MV-4-11 (cell line): Measurements from ENCODE around the gene LRSAM1.

Source experiments
- DNase-seq: peaks from one replicate; lab custom pipeline; 2025; lab: John Stamatoyannopoulos, UW

The LRSAM1 gene

DNA sequence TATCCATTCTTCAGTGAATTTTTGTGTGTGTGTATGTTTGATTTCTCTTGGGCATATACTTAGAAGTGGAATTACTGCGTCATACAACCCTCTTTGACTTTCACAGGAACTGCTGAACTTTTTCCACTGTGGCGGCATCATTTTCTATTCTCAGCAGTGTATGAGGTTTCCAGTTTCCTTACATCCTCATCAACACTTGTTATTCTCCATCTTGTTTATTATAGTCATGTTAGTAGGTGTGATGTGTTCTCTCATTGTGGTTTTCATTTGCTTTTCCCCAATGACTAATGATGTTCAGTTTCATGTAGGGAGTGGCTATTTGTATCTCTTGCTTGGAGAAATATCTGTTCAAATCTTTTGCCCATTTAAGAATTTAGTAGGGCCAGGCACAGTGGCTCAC is 24.6 kb upstream of the LRSAM1 start:
- DNase-seq = no peak

DNA sequence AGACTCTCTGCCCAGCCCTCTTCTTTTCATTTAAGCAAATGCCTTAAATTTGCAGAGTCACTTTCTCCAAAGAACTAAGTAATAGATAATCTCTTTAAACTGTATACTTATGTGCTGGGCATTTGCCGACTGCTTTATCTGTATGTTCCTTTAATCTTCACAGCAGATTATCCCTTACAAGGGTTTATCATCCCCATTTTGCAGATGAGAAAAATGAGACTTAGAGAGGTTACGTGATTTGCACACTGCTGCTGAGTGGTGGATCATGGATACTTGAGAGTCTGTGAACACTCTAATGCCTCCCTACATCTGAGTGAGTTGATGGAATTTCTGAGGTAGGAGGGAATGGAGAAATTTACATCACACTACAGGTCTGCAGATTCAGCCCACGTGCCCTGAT is 23.0 kb upstream of the LRSAM1 start:
- no peak for DNase-seq

DNA sequence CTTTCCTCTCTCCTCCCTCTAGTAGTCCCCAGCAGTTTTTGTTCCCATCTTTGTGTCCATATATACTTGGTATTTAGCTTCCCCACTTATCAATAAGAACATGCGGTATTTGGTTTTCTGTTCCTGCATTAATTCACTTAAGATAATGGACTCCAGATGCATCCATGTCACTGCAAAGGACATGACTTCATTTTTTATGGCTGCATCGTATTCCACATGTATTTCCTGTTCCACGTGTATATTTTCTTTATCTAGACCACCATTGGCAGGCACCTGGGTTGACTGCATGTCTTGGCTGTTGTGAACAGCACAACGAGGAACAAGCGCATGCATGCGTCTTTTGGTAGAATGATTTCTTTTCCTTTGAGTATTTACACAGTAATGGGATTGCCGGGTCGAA is 20.9 kb upstream of the LRSAM1 start:
- DNase-seq = no peak

DNA sequence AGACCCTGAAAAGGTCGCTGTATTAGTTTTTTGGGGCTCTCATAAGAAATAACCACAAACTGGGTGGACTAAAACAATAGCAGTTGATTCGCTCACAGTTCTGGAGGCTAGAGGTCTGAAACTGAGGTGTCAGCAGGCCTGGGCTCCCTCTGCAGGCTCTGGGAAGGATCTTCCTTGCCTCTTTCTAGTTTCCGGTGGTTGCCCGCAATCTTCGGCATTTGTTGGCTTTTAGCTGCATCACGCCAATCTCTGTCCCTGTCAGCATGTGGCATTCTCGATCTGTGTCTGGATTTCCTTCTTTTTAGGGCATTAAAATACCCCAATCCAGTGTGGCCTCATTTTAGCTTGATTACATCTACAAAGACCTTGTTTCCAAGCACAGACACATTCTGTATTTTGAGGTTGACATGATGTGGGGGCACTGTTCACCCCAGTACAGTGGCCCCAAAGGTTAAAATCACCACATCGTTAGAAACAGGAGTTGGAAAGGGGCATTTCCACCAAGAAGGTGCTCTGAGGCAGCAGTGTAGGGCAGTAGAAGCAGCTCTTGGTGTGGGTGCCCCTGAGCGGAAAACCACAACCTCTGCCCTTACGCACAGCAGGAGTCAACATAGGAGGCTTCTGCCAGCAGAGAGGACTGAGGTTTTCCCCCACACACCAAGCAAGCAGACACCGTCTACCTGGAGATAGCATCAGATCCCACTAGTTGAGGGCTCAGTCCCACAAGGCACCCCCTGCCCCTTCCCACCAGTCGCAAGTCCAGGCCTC is 13.6 kb upstream of the LRSAM1 start:
- DNase-seq = no peak

DNA sequence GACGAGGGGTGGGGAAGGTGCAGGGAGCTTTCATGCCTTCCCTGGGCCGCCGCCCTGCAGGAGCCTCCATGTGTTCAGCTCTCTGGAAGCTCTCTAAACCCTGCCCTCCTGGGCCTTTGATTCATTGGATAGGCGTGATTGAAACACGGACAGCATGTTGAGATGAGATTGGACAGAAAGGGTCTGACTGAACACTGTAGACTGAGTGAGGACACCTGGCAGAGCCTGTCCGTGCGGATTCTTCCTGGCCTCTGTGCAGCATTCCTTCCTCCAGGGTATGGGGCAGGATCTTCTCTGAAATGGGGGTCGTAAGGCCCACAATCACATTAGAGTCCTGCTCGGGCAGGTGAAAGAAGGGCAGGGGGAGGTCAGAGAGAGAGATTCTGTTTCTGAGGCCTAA is 12.9 kb upstream of the LRSAM1 start:
- DNase-seq = no peak

DNA sequence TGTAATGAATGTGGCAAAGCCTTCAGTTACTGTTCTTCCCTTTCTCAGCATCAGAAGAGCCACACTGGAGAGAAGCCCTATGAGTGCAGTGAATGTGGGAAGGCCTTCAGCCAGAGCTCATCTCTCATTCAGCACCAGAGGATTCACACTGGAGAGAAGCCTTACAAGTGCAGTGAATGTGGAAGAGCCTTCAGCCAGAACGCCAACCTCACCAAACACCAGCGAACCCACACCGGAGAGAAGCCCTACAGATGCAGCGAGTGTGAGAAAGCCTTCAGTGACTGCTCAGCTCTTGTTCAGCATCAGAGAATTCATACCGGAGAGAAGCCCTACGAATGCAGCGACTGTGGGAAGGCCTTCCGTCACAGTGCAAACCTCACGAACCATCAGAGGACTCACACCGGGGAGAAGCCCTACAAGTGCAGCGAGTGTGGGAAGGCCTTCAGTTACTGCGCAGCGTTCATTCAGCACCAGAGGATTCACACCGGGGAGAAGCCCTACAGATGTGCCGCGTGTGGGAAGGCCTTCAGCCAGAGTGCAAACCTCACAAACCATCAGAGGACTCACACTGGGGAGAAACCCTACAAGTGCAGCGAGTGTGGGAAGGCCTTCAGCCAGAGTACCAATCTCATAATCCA is 6.9 kb upstream of the LRSAM1 start:
- peak; percentile 43 for DNase-seq

DNA sequence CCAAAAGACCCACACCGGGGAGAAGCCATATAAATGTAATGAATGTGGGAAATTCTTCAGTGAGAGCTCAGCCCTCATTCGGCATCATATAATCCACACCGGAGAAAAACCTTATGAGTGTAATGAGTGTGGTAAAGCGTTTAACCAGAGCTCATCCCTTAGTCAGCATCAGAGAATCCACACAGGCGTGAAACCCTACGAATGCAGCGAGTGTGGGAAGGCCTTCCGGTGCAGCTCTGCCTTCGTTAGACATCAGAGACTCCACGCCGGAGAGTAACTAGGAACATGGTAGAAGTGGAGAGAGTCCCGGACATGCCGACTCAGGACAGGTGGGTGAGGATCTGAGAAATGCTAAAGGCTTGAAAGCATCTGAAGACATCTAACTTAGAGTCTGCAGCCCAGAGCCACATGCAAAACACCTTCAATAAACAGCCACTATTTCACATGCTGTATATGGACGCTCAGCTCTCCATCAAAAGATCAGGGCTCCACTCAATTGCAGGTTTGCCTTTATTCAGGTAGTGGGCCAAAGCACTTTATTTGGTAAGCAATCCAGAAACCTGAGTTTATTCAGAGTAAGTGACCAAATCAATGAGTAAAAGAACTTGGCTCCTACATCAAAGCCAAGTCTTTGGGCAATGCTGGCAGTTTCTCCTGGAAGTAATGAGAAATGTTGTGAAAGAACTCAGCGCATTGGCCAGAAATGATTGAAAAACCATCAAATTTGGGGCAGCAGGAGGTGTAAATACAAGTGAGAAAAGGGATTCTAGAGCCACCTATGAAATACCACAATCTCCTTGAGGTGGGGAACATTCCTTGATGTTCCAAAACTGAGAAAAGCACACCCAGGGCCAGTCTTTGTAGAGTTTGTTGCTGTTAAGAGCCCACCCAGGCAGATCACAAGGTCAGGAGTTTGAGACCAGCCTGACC is 6.1 kb upstream of the LRSAM1 start:
- DNase-seq = peak; percentile 53

DNA sequence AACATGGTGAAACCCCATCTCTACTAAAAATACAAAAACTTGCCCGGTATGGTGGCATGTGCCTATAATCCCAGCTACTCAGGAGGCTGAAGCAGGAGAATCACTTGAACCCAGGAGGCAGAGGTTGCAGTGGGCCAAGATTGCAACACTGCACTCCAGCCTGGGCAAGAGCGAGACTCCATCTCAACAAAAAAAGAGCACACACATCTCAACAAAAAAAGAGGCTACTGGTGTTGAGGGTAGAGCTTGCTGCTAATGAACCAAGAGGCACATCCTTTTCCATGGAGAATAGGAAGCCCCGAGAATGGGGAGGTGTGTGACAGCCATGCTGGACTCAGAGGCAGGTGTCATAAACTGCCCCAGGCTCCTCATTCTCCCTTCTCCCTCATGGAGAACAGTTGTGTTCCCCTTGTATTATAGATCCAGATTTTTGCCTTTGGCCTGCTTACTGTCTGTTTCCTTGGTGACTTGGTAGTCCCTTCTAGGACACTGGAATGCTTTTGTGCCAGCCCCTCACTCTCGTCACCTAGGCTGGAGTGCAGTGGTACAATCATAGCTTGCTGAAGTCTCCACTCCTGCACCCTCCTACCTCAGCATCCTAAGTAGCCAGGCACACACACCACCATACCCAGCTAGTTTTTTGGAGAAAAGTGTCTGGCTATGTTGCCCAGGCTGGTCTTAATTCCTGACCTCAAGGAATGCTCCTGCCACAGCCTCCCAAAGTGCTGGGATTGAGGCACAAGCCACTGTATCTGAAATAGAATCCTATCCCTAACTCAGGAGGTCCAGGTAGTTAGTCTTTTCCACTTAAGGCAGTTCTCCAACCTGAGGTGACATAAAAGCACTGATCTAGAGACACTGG is 5.2 kb upstream of the LRSAM1 start:
- DNase-seq = peak; percentile 52

DNA sequence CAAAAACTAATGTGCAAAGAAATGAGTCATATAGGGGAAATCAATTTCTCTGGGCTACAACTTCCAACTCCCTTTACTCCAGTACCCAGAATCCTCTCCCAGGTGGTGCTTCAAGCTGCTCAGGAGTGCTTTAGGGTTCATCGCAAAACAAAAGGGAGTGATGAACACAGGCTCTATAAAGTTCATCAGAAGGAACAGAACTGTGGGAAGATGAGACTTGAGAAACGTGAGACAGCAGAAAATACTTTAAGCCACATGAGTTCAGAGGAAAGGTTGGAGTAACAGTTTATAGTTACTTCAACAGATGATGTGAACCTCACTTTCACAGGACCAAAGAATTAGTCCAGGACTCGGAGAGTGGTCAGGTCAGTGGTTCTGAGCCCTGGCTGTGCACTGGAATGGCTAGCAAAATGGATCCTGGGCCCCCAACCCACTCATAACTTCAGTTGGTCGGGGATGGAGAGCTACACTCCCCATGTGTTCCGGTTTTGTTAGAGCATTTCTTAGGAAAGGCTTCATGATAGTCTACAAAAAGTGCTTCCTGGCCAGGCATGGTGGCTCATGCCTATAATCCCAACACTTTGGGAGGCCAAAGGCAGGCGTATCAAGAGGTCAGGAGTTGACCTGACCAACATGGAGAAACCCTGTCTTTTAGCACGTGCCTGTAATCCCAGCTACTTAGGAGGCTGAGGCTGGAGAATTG is 4.4 kb upstream of the LRSAM1 start:
- no peak for DNase-seq

DNA sequence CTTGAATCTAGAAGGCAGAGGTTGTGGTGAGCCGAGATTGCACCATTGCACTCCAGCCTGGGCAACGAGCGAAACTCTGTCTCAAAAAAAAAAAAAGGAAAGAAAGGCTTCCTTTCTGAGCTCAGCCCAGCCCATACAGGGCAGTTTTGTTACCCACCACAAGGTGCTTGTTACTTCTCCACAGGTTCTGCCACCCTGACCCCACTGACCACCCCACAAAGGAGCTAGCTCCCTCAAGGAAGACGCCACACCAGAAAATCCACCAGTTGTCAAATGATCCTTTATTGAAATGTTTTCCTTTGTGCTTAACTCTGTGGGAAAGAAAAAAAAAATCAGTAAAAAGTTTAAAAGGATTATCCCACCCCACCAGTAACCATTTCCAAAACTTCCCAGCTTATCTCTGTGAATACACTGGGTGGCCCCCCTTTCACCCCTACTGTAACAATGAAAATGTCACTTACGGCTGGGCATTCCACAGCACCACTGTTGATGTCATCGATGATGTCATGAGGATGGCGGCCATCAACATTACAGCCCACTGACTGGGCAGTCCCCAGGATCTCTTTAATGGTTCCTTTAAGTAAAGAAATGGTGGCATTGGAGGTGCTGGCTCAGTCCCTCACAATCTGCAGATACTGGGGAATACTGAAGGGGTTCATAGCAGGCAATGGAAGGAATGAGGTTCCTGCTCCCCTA is 3.7 kb upstream of the LRSAM1 start:
- DNase-seq = peak; percentile 47

DNA sequence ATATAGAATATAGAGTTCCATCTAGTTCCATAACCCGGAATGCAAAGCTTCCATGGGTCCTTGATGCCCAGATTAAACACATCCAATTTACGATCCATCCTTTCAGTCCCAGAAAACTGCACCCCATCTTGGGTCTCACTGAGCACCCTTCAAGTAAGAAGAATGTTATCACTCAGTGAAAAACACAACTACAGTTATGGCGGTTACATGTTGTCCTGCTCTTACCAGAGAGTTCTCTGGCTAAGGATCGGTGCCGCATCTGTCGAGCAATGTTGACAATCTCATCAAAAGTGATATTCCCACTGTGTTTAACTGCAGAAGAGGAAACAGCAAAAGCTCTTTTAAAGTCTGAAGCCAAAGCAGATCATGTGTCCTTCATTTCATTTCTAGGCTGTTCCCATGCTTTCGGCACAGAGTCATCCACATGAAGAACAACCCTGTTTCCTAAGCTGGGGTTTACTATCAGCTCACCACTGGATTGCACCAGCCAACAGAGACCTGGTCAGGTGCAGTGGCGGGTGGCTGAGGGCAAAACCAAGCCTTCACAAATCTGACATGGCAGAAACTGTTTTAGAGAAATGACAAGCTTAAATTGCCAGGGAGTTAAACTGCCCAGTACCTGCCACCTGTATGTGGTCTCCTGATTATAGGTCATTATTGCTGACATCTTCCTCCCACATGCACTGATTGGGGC is 3.1 kb upstream of the LRSAM1 start:
- no peak for DNase-seq

DNA sequence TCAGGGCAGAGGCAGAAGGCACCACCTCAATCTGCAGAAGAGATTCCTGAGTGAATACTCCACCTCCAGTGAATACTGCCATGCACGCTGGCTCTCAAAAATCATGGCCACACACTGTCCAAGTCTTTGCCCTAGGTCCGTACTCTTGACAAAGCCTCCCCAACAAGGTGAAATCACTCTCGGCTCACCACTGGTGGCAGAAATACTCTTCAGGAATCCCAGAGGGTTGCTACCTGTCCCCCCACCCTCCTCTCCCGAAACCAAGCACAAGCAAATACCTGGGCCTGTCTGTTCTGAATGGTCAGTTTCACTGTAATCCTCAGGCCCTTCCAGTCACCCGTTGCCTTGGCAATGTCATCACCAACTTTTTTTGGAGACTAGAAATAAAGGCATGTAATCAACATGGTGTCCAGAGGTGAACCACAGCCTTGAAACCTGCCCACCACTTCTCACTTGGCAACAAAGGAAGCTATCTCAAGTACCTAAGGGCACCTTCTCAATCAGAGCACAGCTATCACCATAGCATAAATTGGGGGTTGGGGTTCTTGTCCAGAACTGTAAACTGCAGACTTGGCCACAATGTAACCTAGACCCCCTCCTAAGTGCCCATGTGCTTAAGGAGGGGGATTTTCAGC is 1.9 kb upstream of the LRSAM1 start:
- DNase-seq = no peak

DNA sequence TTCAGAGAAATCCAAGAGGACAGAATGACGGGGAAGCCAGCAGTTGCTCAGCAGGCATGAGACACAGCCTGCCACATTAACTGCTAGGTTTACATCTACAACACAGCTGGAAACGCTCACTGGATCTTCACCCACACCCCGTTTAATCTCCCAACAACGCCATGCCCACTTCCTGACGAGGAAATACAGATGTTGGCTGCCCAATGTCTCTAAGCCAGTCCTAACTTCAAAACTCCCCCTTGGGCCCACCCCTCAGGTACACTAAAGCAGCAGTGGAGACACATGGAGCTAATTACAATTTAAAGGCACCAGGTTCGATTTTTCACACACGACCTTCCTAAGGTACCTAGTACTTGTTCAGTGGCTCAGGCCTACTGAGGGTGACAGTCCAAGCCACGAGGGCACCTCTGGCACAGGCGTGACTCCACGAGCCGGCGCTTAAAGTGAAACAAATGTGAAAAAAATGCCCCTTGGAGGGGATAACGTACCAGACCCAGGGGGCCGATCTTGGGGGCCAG is 1.0 kb upstream of the LRSAM1 start:
- no peak for DNase-seq

DNA sequence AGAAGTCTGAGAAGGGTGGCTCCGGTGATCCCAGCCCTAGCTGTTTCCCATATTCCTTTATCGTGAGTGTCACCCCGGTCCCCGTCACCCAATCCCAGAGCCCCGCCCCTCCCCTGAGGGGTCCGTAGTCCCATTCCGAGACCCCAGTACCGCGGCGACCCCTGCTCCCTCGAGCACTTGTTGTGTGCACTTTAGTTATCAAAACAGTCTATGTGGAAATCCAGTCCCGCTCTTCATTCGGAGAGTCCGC is 223 bp downstream of the LRSAM1 start:
- no peak for DNase-seq

DNA sequence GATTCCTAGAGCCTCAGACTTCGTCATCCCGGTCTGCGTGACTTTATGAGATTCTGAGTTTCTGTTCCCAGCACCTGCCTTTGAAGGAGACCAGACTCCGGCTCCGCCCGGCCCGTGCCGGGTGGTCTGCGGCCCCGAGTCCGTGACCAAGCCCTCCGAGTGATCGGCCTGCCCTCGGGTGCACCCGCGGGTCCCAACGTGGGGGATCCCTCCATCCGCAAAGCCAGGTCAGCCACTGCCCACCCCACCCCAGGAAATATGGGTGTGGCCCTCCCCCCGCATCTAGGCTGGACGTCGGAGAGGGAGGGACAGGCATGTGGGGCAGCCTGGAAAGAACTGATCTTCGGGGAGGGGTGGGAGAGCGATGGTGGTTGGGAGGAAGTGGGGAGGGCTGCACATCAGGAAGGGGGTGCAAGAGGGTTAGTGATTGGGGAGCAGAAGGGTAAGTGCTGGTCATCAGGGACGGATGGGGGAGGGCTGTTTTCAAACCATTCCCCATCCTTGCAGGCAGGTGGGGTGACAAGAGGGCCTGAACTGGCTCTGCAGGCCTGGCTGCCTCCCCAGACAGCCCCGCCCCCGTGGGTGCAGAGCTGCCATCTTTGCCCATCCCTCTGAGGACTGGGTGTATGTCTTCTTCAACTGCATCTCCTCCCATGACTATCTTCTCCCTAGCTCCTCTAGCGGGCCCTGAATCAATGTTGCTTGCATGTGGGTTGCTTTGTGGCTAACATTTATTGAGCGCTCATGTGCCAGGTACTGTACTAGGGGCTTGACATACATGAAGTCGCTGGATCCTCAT is 747 bp downstream of the LRSAM1 start:
- DNase-seq = peak; percentile 47

DNA sequence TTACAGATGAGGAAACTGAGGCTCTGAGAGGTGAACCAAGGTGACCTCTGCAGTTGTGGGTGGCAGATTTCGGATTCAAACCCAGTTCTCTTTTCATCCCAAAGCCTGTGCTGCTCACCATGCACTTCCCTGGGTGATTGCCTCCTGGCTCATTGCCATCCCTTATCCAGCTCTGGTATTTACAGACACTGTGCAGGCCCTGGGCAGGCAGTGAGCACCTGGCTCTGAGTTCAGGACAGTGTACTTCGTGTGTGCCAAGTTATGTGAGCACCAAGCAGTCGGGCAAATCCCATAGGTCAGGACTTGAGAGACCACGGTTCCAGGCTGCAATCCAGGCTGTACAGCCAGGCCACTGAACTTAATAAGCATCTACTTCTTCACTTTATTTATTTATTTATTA is 1.4 kb downstream of the LRSAM1 start:
- no peak for DNase-seq

DNA sequence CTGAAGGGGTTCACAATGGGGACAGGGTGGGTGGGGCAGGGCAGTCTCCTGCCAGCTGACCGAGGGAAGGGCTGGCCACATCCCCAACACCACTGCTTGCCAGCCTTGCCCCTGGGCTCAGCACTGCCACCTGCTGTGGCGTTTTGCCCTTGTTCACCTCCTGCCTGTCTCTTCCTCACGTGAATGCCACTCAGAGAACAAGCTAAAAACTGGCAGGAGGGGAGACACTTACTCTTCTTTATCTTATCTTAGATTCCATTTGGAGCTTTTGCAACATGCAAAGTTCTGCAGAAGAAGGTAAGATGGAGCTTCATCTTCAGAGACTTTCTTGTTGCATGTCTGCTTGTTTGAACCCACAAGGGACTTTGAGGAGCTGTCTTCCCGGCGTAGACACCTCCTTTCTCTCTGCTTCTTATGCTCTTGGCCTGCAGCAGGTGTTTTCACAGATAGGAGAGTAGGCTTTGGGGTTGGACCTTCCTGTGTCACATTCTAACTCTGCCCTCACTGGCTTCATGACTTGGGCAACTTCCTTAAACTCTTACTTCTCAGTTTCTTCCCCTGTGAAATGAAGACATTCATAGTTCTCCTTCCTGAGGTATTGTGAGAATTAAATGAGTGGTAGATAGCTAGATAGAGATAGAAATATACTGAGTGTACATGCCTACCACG is 4.1 kb downstream of the LRSAM1 start:
- DNase-seq = peak; percentile 86
